ENCODE measurements around the gene FLT3LG. TPM values are rescaled to one million over a fixed set of nuclear protein-coding genes. Genes with fewer than 3 reads are reported as not detected.

Gene FLT3LG
- total and polyA plus RNA-seq, 2 of the 8 experiments (the other 6 are each of a cell fraction or from before 2014, with no cell fraction given), result 1.6 to 3.2 TPM

- TF ChIP-seq GTF2F1 (IDR thresholded peaks at IDR 0.05; ENCODE audit: borderline replicate concordance, low read depth, low read length) (no peak), NRF1 (IDR thresholded peaks at IDR 0.05; ENCODE audit: low read depth, low read length) (no peak), JUND (IDR thresholded peaks at IDR 0.05; ENCODE audit: low read length) (no peak), ASH2L (IDR thresholded peaks at IDR 0.05; ENCODE audit: low read length) (no peak)
Observed at GRCh38 chr19:49474542-49474924, 518 bp downstream of the FLT3LG start (continued).

Data from H1 (cell line).